Measurements from ENCODE around the gene EPB41. TPM values are rescaled to one million over a fixed set of nuclear protein-coding genes. Genes with fewer than 3 reads are reported as not detected.
A peak's percentile ranks its signal among the peaks of the same experiment; 100 is the strongest.

EPB41 gene
- total and polyA plus RNA-seq, 2 of the 4 experiments (the other 2 are of a cell fraction), result 4.6 to 10.0 TPM

GRCh38 chr1:29122682-29123052 is 208.3 kb downstream of the EPB41 start:
- peak overlapping the region; percentile 52 for H2BK120ac ChIP-seq (ENCODE audit: low read depth, low read length)
- H4K5ac ChIP-seq (ENCODE audit: low read depth, low read length), result peak overlapping the region; percentile 73
- no peak overlapping the region for H2BK15ac ChIP-seq (ENCODE audit: low read depth, low read length)
- TF ChIP-seq POLR2A (IDR thresholded peaks at IDR 0.05; ENCODE audit: low read depth, low read length), result peak; percentile 54; the same call in 1 of the 2 replicates
- TF ChIP-seq BHLHE40 (IDR thresholded peaks at IDR 0.05; ENCODE audit: low read depth, low read length), result 0 out of 2 replicates have a peak, but pooled peaks have one; percentile 3
- TF ChIP-seq FOS (IDR thresholded peaks at IDR 0.05; ENCODE audit: low read depth, low read length), result no peak
- no peaks in the 10 kb centered on the region for H3K36me3 ChIP-seq (ENCODE audit: control insufficient read depth, insufficient read depth, low read length)
- peak overlapping the region; percentile 67 for H3K9ac ChIP-seq (ENCODE audit: low read depth, low read length)
- peak overlapping the region; percentile 59; the same call in 1 of the 2 replicates for H2AK5ac ChIP-seq (ENCODE audit: low read depth, low read length)
- POLR2A ChIA-PET (ENCODE audit: unreplicated experiment), result no interaction called here
- WGBS, 2 experiments (ENCODE audit: extremely low coverage in 2 of 2, insufficient read length in 1 of 2), result 10% methylated on average over 23 of the region's 34 CpGs; no CpG with 5 or more reads in 1 of the 2 experiments
- dilution Hi-C loops (cut with HindIII; ENCODE audit: low sequenced_read_pairs, unreplicated experiment) (no loop called here), intact Hi-C loops (cut with micrococcal nuclease) (loop anchor here (2.0 to 5.0 kb wide), 2 partner anchors 58 to 240 kb away; partner anchors contain the start of gene SRSF4), in situ Hi-C loops (cut with MboI; ENCODE audit: low sequenced_read_pairs) (no loop called here)
- peaks cover 0 to 13% of the 10 kb centered on the region in 2 experiments; a peak in 1 of 4 replicates for H3K79me1 ChIP-seq (ENCODE audit: low read depth in 1 of 2, low read length in 2 of 2)
- H3K9me1 ChIP-seq (ENCODE audit: insufficient read depth, low read length), result no peaks in the 10 kb centered on the region; the same call in 1 of the 2 replicates
- peak overlapping the region; percentile 74 for H4K91ac ChIP-seq (ENCODE audit: insufficient read depth, low read depth, low read length)
- peak overlapping the region; percentile 63 to 84; a peak in 3 of 4 replicates for H4K8ac ChIP-seq (ENCODE audit: low read depth in 2 of 2, low read length in 2 of 2)
- peak overlapping the region; percentile 87 for H3K4ac ChIP-seq (ENCODE audit: low read depth, low read length)
- peak overlapping the region; percentile 69 for H3K4me2 ChIP-seq (ENCODE audit: low read depth, low read length)
- H4K20me1 ChIP-seq (ENCODE audit: insufficient read depth, low read length), result no peaks in the 10 kb centered on the region; the same call in 1 of the 2 replicates
- peak overlapping the region; percentile 61 for H2BK5ac ChIP-seq (ENCODE audit: low read depth, low read length, poor library complexity, severe bottlenecking)
- DNase-seq, result peak; percentile 67
- H3K9me3 ChIP-seq (ENCODE audit: control insufficient read depth, insufficient read depth, low read length), result no peaks in the 10 kb centered on the region
- ATAC-seq (ENCODE audit: low read depth), result peak; percentile 40
- H3K14ac ChIP-seq (replicated peaks; ENCODE audit: low read depth, low read length), result peak overlapping the region; percentile 72; the same call in 1 of the 2 replicates
- no peak overlapping the region for H2BK20ac ChIP-seq (ENCODE audit: low read depth, low read length)
- peak overlapping the region; percentile 99 for H2AK9ac ChIP-seq (replicated peaks; ENCODE audit: low read depth, low read length, poor library complexity)
- no TSS peak for BruUV-seq (replicated peaks)
- peak overlapping the region; percentile 52; the same call in 1 of the 2 replicates for H3K56ac ChIP-seq (ENCODE audit: extremely low read depth, insufficient read depth, low read length)
- peak overlapping the region; percentile 88 for H2AFZ ChIP-seq (replicated peaks; ENCODE audit: low read length, poor library complexity)
- H3K18ac ChIP-seq (ENCODE audit: low read depth, low read length), result peak overlapping the region; percentile 45; the same call in 1 of the 2 replicates
- peak overlapping the region; percentile 81 for H3K27ac ChIP-seq (ENCODE audit: insufficient read depth, low read length)
- peaks cover 17% of the 10 kb centered on the region for H3K4me1 ChIP-seq (ENCODE audit: control insufficient read depth, insufficient read depth, low read length)
- CTCF ChIA-PET, result no interaction called here
- no peaks in the 10 kb centered on the region for H3K27me3 ChIP-seq (ENCODE audit: control insufficient read depth, insufficient read depth, low read length)
- H3K4me3 ChIP-seq (ENCODE audit: insufficient read depth, low read depth, low read length), result peak overlapping the region; percentile 54
- peak overlapping the region; percentile 60 for H3K23ac ChIP-seq (ENCODE audit: low read depth, low read length)

Measured in IMR-90 (cell line).